ENCODE measurements around the gene HGS.

The HGS gene

DNA sequence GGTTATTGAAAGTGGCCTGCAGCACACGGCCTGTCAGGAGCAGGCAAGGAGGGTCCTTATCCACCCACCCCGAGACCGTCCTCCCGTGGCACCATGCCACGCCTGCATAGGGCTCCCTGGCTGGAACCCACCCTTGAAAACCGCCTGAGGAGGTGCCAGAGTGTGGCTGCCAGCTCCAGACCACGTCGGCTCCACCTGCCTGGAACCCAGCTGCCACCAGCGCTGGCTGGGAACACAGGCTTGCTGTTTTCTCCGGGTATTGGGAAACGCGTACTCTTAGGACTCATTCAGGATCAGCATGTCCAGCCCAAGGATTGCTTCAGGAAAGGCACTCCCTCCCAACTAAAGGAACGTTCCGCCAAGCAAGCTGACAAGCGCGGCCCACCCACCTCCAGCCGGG, 6.9 kb upstream of the HGS start:
- H3K4me3 ChIP-seq (replicated peaks in 1 of 2; ENCODE audit: low read depth in 2 of 2, low read length in 2 of 2), result no peak overlapping the region
- TF ChIP-seq, protein P1, sequence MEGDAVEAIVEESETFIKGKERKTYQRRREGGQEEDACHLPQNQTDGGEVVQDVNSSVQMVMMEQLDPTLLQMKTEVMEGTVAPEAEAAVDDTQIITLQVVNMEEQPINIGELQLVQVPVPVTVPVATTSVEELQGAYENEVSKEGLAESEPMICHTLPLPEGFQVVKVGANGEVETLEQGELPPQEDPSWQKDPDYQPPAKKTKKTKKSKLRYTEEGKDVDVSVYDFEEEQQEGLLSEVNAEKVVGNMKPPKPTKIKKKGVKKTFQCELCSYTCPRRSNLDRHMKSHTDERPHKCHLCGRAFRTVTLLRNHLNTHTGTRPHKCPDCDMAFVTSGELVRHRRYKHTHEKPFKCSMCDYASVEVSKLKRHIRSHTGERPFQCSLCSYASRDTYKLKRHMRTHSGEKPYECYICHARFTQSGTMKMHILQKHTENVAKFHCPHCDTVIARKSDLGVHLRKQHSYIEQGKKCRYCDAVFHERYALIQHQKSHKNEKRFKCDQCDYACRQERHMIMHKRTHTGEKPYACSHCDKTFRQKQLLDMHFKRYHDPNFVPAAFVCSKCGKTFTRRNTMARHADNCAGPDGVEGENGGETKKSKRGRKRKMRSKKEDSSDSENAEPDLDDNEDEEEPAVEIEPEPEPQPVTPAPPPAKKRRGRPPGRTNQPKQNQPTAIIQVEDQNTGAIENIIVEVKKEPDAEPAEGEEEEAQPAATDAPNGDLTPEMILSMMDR (IDR thresholded peaks at IDR 0.05; ENCODE audit: low read depth, low read length), result no peak
- no peak for DNase-seq (ENCODE audit: low read depth in 2 of 2)

DNA sequence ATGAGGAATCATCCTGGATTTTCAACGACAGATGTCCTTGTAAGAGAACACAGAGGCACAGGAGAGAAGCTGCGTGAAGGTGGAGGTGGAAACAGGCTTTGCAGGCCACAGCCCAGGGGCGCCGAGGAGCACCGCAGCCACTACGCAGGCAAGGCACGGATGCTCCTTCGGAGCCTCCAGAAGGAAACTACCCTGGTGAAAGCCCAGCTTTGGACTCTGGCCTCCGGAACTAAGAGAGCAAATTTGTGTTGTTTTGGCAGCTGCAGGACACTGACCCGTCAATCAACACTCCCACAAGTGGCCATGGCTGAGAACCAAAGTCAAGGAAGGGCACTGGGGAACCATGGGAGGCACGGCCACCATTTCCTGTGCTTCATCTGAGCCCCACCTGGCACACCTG, 3.7 kb upstream of the HGS start:
- TF ChIP-seq, protein P1 (IDR thresholded peaks at IDR 0.05; ENCODE audit: low read depth, low read length), result no peak
- DNase-seq (ENCODE audit: low read depth in 2 of 2), result no peak
- H3K4me3 ChIP-seq (replicated peaks in 1 of 2; ENCODE audit: low read depth in 2 of 2, low read length in 2 of 2), result no peak overlapping the region

DNA sequence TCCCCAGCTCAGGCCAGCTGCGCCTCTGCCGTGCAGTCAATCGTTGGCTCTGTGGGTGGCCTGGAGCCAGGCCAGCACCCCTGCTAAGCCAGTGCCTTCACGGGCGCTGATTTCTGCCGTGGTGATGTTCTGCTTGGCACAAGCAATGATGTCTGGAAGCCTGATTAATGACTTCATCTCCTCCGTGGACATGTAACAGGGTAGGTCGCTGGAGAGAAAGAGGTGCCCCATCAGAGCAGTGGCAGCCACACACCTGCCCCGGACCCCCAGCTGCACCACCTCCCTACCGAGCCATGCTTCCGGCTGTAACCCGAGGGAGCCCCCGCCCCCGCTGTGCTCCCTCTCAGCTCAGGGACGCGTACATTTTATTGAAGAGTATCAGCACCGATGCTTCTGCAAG, 2.1 kb upstream of the HGS start:
- DNase-seq (ENCODE audit: low read depth in 2 of 2), result no peak
- TF ChIP-seq, protein P1 (IDR thresholded peaks at IDR 0.05; ENCODE audit: low read depth, low read length), result no peak
- H3K4me3 ChIP-seq (replicated peaks in 1 of 2; ENCODE audit: low read depth in 2 of 2, low read length in 2 of 2), result no peak overlapping the region

DNA sequence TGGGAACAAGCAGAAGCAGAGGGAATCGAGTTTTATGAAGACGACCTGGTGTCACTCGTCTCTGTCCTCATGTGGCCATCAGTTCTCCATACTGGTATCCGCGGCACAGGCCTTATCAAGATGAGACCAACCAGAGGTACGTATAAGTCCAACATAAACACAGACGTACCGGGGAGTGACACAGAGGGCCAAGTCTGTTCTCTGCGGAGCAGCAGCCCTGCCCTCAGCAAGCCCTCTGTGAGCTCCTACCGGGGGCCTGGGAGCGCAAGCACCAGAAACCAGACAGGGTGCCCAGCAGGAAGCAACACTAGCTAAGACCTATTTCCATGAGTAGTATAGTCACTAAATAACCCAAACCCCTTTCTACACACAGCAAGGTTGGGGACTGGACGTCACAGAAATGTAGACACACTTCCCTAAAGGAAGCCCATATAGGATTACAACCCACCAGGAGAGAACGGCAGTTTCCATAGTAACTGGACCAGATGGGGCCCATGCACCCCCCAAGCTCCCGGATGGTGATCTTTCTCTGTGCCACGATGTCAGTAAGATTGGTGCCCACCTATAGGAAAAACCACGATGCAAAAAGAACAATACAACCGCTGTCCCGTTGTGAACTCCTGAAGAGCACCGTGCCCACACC, 1.1 kb upstream of the HGS start:
- TF ChIP-seq, protein P1 (IDR thresholded peaks at IDR 0.05; ENCODE audit: low read depth, low read length), result no peak
- DNase-seq (ENCODE audit: low read depth in 2 of 2), result peak; percentile 14 to 17
- peak overlapping the region; percentile 92 to 98 for H3K4me3 ChIP-seq (replicated peaks in 1 of 2; ENCODE audit: low read depth in 2 of 2, low read length in 2 of 2)

DNA sequence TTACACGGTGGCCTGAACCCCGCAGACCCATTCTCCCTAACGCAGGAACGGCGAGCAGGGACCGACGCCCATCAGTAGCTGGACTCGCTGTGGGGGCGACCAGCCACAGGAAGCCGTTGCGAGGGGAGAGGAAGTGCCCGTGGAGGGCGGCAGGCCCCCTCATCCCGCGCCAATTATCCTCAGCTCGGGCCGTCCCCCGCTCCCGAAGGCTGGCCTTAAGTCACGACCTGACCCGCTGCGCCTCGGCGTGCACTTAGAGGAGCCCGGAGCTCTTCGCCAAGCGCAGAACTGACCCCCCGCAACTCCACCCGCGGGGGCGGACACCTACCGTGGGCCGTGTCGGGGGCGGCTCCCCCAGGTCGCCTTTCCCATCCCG, 615 bp upstream of the HGS start:
- no peak for DNase-seq (ENCODE audit: low read depth in 2 of 2)
- H3K4me3 ChIP-seq (replicated peaks in 1 of 2; ENCODE audit: low read depth in 2 of 2, low read length in 2 of 2), result peak overlapping the region; percentile 92 to 98
- TF ChIP-seq, protein P1 (IDR thresholded peaks at IDR 0.05; ENCODE audit: low read depth, low read length), result no peak

DNA sequence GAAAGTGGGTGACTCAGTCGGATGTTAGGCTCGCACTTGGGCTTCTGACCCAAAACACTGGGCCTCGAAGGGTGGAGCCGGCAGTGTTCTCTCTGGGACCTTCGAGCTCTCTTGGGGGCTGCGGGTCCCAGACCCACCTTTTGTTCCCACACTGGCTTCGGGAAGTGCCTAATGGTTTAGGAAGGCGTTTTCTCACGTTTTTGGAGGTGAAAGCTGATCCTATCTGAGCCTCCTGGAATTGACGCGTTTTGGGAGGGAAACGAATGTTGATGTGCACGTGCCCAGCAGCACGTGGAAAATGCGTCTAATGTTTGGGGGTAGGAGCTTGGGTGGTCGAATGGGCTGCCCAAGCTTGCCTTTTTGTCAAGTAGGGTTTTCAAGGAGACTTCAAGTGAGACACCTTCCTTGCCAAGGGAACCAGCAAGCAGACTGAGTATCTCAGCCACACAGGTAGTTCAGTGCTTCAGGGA, 666 bp downstream of the HGS start:
- DNase-seq (ENCODE audit: low read depth in 2 of 2), result peak in 1 of 2 donors; percentile 90
- H3K4me3 ChIP-seq (replicated peaks in 1 of 2; ENCODE audit: low read depth in 2 of 2, low read length in 2 of 2), result peak overlapping the region; percentile 62 to 98
- TF ChIP-seq, protein P1 (IDR thresholded peaks at IDR 0.05; ENCODE audit: low read depth, low read length), result no peak

DNA sequence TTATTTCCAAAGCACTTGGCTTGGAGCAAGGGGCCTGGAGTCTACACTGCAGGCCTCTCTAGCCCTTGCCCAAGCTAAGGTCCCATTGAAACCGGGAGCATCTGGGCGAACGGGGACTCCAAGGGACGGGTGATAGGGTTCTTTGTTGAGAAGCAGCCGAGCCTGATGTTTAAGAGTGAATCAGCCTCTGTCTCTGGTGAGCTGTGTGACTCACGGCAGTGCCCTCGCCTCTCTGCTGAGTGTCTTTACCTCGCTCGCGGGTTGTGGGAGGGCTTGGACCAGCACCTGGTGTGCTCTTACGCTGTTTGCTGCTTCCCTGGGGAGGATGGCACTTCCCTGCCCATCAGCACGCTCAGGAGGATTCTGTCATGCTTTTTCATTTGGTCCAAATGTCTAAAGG, 1.3 kb downstream of the HGS start:
- H3K4me3 ChIP-seq (replicated peaks in 1 of 2; ENCODE audit: low read depth in 2 of 2, low read length in 2 of 2), result peak overlapping the region; percentile 62 to 98
- DNase-seq (ENCODE audit: low read depth in 2 of 2), result peak; percentile 23 to 82
- TF ChIP-seq, protein P1 (IDR thresholded peaks at IDR 0.05; ENCODE audit: low read depth, low read length), result no peak

Measured in cardiac fibroblast (primary cell).